HG03439 (cell line): ENCODE measurements around the gene NFIX.

Experiments
- ATAC-seq: cut with Tn5 transposase; IDR thresholded peaks from one replicate; pipeline ENCODE4 v1.9.1; 2021; ENCODE audit warnings: mild to moderate bottlenecking, moderate library complexity; ENCODE audit not compliant: unreplicated experiment

The NFIX gene

DNA sequence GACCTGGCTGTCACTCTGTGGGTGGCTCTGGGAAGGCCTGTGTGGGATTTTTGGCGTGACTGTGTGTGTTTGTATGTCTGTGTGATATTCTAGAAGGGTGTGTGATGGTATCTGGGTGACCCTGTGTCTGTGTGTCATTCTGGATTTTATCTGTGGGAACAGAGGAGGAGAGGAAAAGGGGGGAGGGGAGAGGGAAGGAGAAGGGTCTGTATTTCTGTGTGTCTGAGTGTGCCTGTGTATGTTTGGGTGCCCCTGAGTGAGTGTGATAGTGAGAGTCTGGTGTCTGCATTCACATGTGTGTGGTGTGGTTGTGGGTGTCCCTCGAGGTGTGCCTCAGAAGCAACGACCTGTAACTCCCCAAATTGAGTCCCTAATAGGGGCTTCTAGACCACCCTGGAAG lies 8.1 kb upstream of the NFIX start:
- no peak for ATAC-seq

DNA sequence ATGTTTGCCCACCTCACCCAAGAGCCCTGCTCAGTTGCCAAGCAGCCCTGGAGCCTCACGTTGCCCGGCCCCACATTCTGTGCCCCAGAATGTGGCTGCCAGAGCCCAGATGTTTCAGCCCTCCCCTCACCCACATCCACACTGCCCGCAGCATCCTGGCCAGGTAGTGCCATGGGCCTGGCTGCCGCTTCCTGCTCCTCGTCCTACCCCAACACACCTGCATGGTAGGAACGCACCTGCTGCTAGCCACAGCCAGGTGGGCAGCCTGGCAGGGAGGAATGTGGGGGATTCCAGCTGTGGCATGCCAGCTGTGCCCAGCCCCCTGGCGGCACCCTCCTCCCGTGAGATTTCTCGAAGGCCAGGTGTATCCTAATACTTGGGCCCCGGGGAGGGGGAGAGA lies 7.5 kb upstream of the NFIX start:
- ATAC-seq: no peak

DNA sequence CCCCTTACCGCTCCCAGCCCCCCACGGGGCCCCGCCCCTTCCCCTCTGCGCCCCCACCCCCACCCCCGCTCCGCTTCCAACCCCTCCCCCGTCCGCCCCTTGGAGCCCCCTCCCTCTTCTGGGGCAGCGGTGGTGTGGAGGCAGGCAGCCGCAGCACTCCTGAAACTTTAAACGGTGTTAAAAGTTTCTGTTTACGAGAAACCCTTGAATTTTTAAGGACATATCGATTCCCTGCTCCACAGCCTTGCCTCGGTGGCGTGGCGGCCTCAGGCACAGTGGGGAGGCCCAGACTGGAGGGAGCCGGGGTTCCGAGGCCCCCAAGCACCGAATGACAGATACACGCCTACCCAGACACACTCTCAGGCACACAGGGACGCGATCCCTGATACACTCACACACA lies 4.8 kb upstream of the NFIX start:
- no peak for ATAC-seq

DNA sequence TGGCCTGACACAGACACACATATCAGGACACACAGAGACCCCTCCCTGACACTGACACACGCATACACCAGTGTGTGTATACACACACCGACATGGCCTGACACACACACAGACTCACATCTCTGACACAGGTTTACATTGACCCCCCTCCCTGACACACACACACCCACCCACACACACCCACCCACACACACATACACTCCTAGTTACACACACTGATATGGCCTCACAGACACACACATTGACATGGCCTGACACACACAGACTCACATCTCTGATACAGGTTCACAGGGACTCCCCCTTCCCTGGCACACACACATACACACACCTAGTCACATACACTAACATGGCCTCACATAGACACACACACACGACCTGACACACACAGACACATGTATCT lies 4.4 kb upstream of the NFIX start:
- no peak for ATAC-seq

DNA sequence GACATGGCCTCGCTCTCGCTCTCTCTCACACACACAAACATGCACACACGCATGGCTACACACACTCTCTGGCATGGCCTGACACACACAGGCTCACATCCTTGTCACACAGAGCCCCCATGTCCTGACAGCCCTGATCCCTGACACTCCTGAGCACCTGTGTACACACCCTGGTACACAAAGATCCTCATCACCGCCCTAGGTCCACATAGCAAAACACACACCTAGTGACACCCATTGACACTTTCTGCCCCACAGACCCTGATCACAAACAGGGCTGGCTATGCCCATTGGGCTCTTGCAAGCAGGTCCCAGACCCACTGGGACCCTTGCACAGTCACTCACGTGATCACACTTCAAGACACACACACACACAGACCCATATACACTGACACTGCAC lies 4.0 kb upstream of the NFIX start:
- no peak for ATAC-seq

DNA sequence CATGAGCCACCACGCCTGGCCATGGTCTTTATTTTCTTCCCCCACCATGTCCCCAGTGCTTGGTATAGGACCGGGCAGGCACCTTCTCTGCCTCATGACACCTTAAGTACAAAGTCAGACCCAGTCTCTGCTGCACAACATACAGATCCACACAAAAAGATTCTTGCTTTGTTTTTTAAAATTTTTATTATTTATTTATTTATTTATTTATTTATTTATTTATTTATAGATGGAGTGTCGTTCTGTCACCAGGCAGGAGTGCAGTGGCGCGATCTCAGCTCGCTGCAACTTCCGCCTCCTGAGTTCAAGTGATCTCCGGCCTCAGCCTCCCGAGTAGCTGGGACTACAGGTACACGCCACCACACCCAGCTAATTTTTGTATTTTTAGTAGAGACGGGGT lies 2.5 kb upstream of the NFIX start:
- no peak for ATAC-seq

DNA sequence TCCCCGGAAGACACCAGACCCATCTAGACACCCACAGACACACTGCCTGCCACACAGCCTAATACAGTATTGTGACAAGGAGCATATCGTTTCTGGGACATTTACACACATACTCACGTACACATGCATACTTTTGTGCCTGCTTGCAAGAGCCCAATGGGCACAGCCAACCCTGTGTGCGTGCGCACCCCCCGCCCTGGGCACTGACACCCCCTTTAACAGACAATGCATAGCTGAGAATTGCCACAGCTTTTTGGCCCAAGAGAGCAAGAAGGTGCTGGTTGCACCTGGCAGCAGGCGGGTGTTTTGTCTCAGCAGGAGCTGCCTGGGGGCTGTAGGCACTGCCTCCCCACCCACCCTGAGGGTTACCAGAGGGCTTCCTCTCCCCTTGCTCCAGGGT lies 1.7 kb upstream of the NFIX start:
- no peak for ATAC-seq

DNA sequence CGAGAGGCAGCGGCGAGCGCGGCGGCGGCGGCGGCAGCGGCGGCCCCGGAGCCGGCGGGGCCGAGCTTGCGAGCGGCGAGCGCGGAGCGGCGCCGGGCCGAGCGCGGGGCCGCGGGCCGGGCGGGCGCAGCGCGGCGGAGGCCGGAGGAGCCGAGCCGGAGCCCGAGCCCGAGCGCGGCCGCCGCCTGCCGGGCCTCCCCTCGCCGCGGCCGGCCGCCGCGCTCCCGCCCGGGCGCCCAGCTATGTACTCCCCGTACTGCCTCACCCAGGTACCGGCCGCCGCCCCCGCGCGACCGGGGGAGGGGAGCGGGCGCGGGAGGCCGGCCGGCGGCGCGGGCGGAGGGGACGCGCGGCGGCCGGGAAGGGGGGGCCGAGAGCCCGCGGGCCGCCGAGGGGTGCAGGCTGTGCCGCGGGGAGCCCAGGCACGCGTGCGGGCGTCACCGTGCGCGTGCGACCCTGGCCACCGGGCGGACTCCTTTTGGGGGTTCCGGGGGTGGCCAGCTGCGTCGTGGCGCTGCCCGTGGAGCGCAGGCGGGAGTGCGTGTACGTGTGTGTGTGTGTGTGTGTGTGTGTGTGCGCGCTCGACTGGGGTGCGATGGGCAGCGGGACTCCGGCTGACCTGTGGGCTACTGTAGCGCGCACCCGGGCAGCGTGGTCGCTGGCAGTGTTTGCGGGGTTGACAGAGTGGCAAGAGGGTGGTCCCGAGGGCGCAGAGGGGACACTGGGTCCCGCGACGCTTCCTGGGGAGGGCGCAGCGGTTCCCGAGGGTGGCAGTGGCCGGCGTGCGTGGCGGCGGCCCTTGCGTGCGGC lies 526 bp downstream of the NFIX start:
- ATAC-seq: no peak

DNA sequence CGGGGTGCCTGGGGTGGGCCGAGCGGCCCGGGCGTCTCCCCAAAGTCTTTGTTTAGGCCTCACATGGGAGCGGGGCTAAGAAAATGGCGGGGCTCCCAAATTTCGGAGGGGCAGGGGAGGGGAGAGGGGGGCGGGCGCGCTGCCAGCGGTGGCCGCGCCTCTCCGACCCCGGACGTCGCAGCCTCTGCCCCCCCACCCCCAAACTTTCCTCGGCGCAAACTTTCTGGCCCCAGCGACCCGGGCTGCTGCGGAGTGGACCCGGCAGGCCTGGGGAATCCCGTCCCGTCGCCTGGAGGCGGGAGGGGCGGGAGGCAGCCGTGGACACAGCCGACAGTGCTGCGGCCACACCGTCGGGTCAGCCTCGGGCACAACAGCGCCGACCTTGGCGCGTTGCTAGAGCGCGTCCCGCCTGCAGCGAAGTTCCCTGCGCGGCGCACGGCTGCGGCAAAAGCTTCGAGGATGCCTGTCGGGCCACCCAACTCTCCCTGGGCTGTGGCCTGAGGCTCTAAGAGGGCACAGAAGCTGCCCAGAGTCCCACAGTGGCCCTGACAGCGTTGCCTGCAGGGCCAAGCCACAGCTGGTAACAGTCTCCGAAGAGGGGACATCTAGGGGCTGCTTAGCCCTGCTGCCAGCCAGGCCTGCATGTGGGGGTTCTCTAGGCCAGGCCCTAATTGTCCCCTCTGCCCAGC lies 1.3 kb downstream of the NFIX start:
- no peak for ATAC-seq

DNA sequence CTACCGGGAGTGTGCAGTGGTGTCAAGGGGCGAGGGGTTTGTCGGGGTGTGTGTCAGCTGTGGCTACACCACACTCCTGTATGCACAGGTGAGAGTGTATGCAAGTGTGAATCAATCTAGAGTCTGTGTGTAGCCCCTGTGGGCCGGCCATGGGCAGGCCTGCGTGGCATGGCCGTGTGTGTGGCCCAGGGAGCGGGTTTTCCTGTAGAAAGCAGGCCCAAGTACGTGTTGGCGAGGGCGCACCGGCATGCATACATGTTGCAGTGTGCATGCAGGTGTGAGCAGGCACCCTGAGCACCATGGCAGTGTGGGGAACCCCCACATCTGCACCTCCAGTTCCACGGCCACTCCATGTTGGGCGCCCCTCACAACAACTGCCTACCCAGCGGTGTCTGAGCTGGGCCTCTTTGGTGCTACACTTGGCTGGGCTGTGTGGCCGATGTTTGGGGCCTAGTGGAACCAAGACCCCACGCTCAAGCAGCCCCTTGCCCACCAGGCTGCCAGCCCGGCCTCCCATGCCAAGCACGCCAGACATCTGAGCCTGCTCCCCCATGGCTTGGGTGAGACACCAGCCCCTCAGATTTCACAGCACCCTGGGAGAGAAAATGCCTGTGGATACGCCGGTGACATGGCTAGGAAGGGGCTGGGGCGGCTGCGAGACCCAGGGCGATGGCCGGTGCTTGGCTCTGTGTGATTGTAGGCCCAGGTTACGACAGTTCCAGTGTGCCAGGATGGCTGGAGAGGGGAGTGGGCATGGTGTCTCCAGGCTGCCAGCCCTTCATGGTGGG lies 2.1 kb downstream of the NFIX start:
- no peak for ATAC-seq

DNA sequence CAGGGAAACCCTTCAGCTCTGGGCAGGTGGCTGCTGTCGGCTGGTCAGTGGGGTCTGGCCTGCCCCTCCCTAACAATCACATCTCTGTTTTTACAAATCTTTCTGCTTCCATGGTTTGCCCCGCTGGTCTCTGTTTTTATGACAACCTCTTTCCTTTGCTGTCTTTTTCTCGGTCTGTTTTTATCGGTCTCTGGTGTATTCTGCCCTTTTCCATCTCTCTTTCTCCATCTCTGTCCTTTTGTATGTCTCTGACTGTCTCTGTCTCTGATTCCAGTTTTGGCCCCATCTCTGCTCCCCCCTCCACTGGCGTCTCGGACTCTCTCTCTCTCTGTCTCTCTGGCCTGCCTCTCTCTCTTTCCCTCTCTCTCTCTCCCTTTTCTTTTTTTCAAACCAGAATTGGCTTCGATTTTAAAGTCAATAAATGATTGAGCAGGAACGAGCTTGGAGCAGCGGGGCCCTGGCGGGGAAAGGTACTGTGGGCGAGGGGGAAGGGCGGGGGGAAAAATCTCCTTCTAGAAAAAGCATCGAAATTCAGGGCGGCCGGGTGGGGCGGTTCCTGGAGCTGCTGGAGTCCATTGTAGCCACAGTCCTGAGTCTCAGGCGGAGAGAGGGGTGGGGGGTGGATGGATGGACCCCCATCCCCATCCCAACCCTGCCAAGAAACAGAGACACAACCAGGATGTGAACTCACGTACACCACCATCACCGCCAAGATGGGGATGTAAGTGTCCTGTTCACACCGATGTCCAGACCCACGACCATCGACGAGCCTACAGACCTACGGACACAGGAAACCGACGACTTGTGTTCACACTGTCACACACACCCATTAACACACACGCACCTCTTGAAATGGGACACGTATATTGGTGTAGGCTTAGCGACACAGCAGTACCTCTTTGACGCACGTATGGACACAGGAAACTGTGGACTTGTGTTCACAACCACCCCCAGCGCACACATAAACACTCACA lies 3.0 kb downstream of the NFIX start:
- ATAC-seq: no peak

DNA sequence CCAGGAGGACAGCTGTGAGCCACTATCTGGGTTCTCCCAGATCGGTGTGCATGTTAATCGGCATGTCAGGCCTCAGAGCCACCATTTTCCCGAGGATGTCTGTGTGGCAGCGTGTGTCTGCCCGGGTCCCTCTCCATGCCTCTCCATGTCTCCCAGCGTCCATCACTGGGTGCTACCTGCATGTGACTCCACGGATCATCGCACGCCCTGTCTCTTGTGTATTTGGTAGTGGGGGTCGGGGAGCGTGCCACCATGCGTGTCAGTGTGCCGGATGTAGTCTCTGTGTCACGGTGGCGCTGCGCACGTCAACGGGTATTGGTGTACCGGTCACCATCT lies 5.9 kb downstream of the NFIX start:
- ATAC-seq: no peak

DNA sequence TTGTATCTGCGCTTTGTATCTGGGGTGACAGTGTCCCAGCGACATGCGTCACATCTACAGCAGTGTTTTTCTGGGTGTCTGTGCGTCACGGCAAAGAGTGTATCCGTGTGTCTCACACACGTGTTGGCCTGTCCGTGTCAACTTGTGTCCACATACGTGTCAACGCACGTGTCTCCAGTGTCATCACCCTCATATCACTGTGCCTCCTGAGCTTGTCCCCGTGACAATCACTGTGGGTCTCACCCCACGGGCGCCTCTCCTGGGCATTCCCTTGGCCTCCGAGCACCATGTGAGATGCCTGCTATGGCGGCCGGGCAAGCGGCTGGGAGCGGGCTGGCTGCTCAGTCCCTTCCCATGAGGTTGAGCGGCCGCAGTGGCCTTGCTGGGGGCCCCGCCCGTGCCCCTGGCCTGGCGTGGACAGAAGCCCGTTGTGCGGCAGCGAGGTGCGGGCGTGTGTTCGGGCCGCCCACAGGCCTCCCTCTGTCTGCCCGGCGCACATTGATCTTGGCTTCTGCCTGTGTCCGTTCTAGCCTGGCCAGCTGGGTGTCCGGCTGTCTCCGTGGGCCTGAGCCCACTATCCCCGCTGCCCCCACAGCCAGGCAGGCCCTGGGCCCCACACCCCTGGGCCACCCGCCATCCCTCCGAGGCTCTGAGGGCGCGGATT lies 6.4 kb downstream of the NFIX start:
- ATAC-seq: no peak

DNA sequence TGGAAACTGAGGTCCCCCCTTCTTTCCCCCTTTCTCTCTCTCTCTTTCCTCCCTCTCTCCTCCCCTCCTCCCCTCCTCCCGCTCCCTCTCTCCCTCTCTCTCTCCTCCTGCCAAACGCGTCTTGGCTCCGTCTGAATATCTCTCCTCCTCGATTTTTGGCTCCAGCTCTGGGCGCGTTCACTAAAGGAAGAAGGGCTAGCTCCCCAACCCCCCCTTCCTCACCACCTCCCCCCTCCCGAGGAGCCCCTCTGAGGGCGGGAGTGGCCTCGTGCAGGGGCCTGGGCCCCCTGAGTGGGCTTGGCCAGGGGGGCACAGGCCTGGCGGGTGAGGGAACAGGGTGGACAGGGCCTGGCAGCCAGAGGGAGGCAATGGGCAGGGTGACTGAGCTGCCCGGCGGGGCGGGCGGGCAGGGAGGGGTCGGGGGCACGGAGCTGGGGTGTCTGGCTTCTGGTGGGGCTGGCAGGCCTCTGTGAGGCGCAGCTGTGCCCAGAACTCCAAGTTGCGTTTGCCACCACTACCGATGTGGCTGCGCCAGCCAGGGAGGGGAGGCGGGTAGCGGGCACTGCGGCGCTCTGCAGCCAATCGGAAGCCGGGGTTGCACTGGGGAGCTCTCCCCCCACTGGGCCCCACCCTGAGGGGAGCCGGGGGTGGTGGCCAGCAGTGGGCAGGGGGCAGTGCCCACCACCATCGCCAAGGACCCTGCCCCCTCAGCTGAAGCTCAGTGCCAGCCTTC lies 7.1 kb downstream of the NFIX start:
- ATAC-seq: no peak

DNA sequence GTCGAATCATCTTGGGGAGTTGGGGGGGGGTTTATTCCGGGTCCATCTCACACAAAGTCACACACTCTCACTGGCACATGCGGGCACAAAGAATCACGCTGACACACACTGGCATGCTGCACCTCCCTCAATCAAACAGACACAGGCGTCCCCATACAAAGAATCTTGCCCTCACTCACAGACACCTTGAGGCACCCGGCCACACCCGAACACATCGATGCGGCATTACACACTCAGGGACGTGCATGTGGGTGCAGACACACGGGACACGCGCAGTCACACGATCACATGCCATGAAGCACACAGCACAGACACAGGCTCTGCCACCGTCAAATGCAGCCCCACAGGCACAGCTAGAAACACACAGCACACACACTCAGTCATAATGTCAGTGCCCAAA lies 7.8 kb downstream of the NFIX start:
- ATAC-seq: no peak

DNA sequence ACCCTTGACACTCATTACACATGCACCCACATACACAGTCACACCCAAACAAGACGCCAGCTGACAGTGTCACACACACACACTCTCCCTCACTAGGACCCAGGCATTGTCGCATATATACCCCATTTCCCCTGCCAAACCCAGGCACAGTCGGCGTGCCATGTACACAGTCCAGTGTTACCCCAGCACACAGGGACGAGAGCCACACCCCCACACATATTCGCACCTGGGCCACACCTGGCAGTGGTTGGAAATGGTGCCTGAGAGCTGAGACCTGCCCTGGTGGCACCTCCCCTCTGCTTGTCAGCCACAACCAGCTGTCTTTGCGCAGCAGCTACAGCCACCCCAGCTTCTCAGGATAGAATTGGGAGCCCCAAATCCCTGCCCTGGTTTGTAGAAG lies 9.0 kb downstream of the NFIX start:
- ATAC-seq: no peak

DNA sequence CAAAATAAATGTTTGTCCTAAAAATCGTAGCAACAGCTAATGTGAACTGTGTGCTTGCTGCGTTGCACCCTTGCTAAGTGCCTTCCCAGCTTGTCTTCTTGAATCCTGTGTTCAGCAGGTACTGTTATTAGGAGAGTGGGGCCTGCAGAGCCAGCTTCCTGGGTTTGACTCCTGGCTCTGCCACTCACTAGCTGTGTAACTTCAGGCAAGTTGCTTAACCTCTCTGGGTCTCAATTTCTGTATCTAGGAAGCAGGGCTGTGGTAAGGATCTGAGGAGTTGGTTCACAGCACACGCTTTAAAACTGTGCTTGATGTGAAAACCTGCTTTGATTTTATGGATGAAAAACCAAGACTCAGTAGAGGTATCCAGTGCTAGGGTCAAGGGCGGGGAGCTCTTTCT lies 10.0 kb downstream of the NFIX start:
- ATAC-seq: no peak

DNA sequence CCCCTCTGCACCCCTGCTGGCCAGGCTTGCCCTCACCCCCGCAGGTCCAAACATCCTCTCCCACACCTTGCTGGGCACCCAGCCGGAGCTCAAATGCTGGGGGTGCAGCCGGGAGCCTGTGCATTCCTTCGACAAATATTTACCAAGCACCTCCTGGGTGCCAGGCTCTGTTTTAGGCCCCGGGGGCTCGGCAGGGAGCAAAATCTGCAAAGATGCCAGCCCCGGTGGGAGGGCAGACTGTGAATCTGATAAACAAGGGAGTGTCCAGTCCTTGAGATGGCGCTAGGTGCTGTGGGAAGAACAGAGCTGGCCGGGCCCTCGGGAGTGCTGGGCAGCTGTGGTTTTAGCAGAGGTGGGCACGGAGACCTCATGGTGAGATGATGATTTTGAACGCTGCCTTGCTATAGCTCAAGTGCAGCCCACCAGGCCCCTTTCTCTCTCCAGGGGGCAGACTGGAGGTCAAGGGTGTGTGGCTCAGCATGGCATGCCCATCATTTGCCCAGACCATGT lies 10.6 kb downstream of the NFIX start:
- no peak for ATAC-seq
